SW480 (cell line): ENCODE measurements around the gene EPHA3.

Source experiments
- DNase-seq: peaks from one replicate; pipeline ENCODE4 v3.0.0-alpha.2; 2016; ENCODE audit warnings: low spot score

The EPHA3 gene

GRCh38 chr3:89227634-89228033, 120.2 kb downstream of the EPHA3 start:
- no peak for DNase-seq

- DNase-seq: no peak
These were observed 124.7 kb downstream of the EPHA3 start for GRCh38 chr3:89232155-89232554.

GRCh38 chr3:89234620-89235019, 127.2 kb downstream of the EPHA3 start:
- no peak for DNase-seq

GRCh38 chr3:89238846-89239245, 131.4 kb downstream of the EPHA3 start:
- no peak for DNase-seq

- DNase-seq: no peak
These were observed 132.4 kb downstream of the EPHA3 start for GRCh38 chr3:89239774-89240173.

GRCh38 chr3:89245612-89246011, 138.2 kb downstream of the EPHA3 start:
- DNase-seq: no peak

- DNase-seq: no peak
These were observed 138.9 kb downstream of the EPHA3 start for GRCh38 chr3:89246326-89246725.

GRCh38 chr3:89250742-89251141, 143.3 kb downstream of the EPHA3 start:
- no peak for DNase-seq

- no peak for DNase-seq
These were observed 144.6 kb downstream of the EPHA3 start for GRCh38 chr3:89252016-89252415.

GRCh38 chr3:89252860-89253259, 145.4 kb downstream of the EPHA3 start:
- no peak for DNase-seq

GRCh38 chr3:89256395-89256794, 149.0 kb downstream of the EPHA3 start:
- no peak for DNase-seq

GRCh38 chr3:89256882-89257281, 149.5 kb downstream of the EPHA3 start:
- no peak for DNase-seq

- DNase-seq: no peak
These were observed 153.3 kb downstream of the EPHA3 start for GRCh38 chr3:89260721-89261120.

- no peak for DNase-seq
These were observed 154.3 kb downstream of the EPHA3 start for GRCh38 chr3:89261673-89262072.

- no peak for DNase-seq
These were observed 155.0 kb downstream of the EPHA3 start for GRCh38 chr3:89262309-89262929.

- no peak for DNase-seq
These were observed 156.7 kb downstream of the EPHA3 start for GRCh38 chr3:89264037-89264560.

- DNase-seq: no peak
These were observed 158.7 kb downstream of the EPHA3 start for GRCh38 chr3:89266074-89266473.

- no peak for DNase-seq
These were observed 160.6 kb downstream of the EPHA3 start for GRCh38 chr3:89268059-89268458.

GRCh38 chr3:89270201-89270600, 162.8 kb downstream of the EPHA3 start:
- no peak for DNase-seq

- DNase-seq: no peak
These were observed 167.6 kb downstream of the EPHA3 start for GRCh38 chr3:89275001-89275400.

- no peak for DNase-seq
These were observed 168.7 kb downstream of the EPHA3 start for GRCh38 chr3:89276116-89276515.

GRCh38 chr3:89278302-89279025, 171.0 kb downstream of the EPHA3 start:
- no peak for DNase-seq

- DNase-seq: no peak
These were observed 172.9 kb downstream of the EPHA3 start for GRCh38 chr3:89280301-89280700.
